Activated CD8-positive, alpha-beta T cell treated with anti-CD3 and anti-CD28 coated beads for 36 hours (primary cell): Measurements from ENCODE around the gene PNMA6F. TPM values are rescaled to one million over a fixed set of nuclear protein-coding genes. Genes with fewer than 3 reads are reported as not detected.
A peak's percentile ranks its signal among the peaks of the same experiment; 100 is the strongest.
"Not testable (repeated sequence)": the region's sequence is repeated elsewhere in the genome, so short reads cannot be mapped to it uniquely, and the experiment has no call there.

Source experiments
- ATAC-seq: fragments of 200-7000 bp; cut with Tn5 transposase; one replicate; pipeline ENCODE4 v1.10.0; 2021; ENCODE audit warnings: mild to moderate bottlenecking, moderate library complexity
- CTCF ChIA-PET: fragments of 350-600 bp; sonication (Branson Sonifier 250); formaldehyde crosslinking; loops from one replicate; lab custom pipeline; 2021; ENCODE audit warnings: antibody characterized with exemption; lab: Charles Lee
- POLR2A ChIA-PET: fragments of 350-600 bp; sonication (Branson Sonifier 250); formaldehyde crosslinking; loops from one replicate; lab custom pipeline; 2021; ENCODE audit warnings: antibody characterized with exemption; lab: Charles Lee
- DNase-seq: peaks from one replicate; pipeline ENCODE4 v3.0.0-alpha.2; 2020
- H3K27ac Mint-ChIP-seq: one replicate; pipeline ENCODE4 v1.8.0; 2021; ENCODE audit warnings: mild to moderate bottlenecking, mixed read lengths
- H3K27me3 Mint-ChIP-seq: one replicate; pipeline ENCODE4 v1.8.0; 2021; ENCODE audit warnings: mixed read lengths
- H3K36me3 Mint-ChIP-seq: one replicate; pipeline ENCODE4 v1.8.0; 2021; ENCODE audit warnings: low read depth, mixed read lengths
- H3K4me1 Mint-ChIP-seq: one replicate; pipeline ENCODE4 v1.8.0; 2021; ENCODE audit warnings: low read depth, mixed read lengths
- H3K4me3 Mint-ChIP-seq: one replicate; pipeline ENCODE4 v1.8.0; 2021; ENCODE audit warnings: mild to moderate bottlenecking, moderate library complexity, mixed read lengths
- H3K9me3 Mint-ChIP-seq: one replicate; pipeline ENCODE4 v1.8.0; 2021; ENCODE audit warnings: mixed read lengths
- intact Hi-C: fragments of 100-400 bp; cut with micrococcal nuclease; formaldehyde crosslinking; loops from one replicate; pipeline ENCODE4 v1.10.0; 2022
- total RNA-seq, 2 experiments: library from RNA; stranded (reverse); gene quantifications; one replicate each; pipeline ENCODE4 v1.2.3, GENCODE V29; 2021
- TF ChIP-seq, protein P1 (sequence below): fragments of 200-600 bp; IDR thresholded peaks from one replicate; pipeline ENCODE4 v1.8.0; 2022; ENCODE audit warnings: antibody characterized with exemption, mild to moderate bottlenecking

Gene PNMA6F
- total RNA-seq, 2 experiments from 2014 or later = not detected

DNA sequence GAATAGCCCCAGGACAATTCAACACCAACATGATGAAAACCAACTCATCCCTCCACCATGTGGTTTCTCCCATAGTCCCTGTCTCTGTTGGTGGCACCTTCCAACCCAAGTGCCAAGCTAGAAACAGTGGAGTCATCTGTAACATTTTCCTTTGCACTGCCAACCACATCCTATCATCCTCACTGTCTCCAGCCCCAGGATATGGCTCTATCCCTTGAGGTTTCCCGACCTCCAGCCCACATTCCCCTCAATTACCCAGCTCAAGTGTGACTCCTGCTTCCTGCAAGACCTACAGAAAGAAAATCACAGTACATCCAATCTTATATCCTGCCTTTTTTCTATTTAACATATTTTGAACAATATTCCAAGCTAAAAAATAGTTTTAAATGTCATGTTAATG, 24.2 kb downstream of the PNMA6F start:
- CTCF ChIA-PET = no interaction called here
- intact Hi-C loops = no loop called here
- no peaks in the 10 kb centered on the region for H3K9me3 Mint-ChIP-seq
- POLR2A ChIA-PET = no interaction called here
- DNase-seq = no peak
- peaks cover 6% of the 10 kb centered on the region for H3K27me3 Mint-ChIP-seq
- TF ChIP-seq, protein P1, sequence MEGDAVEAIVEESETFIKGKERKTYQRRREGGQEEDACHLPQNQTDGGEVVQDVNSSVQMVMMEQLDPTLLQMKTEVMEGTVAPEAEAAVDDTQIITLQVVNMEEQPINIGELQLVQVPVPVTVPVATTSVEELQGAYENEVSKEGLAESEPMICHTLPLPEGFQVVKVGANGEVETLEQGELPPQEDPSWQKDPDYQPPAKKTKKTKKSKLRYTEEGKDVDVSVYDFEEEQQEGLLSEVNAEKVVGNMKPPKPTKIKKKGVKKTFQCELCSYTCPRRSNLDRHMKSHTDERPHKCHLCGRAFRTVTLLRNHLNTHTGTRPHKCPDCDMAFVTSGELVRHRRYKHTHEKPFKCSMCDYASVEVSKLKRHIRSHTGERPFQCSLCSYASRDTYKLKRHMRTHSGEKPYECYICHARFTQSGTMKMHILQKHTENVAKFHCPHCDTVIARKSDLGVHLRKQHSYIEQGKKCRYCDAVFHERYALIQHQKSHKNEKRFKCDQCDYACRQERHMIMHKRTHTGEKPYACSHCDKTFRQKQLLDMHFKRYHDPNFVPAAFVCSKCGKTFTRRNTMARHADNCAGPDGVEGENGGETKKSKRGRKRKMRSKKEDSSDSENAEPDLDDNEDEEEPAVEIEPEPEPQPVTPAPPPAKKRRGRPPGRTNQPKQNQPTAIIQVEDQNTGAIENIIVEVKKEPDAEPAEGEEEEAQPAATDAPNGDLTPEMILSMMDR = no peak
- ATAC-seq = no peak
- H3K27ac Mint-ChIP-seq = no peak overlapping the region
- H3K4me3 Mint-ChIP-seq = no peak overlapping the region
- H3K36me3 Mint-ChIP-seq = no peaks in the 10 kb centered on the region
- H3K4me1 Mint-ChIP-seq = peaks cover 11% of the 10 kb centered on the region

DNA sequence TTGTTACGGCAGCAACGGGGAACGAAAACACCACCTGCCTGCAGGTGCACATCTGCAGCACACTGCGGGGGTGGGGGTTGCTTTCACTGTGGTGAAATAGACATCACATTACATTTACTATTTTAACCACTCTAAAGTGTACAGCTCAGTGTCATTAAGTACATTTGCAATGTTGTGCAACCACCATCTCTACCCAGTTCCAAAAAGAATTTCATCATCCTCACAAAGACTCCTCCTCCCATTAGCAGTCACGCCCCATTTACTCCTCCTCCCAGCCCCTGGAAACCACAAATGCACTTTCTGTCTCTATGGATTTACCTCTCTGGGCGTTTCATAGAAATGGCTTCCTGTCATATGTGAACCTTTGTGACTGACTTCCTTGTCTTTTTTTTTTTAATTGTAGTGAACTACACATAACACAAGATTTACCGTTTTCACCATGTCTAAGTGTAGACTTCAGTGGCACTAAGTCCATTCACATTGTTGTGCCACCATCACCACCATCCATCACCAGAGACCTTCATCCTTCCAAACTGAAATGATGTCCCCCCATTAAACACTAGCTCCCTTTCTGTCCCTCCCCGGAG, 28.0 kb downstream of the PNMA6F start:
- intact Hi-C loops, H3K4me3 Mint-ChIP-seq, POLR2A ChIA-PET, CTCF ChIA-PET, H3K27me3 Mint-ChIP-seq, DNase-seq, H3K9me3 Mint-ChIP-seq, H3K36me3 Mint-ChIP-seq: not testable (repeated sequence)
- peak; percentile 91 for ATAC-seq
- Mint-ChIP-seq H3K4me1 (peaks cover 11% of the 10 kb centered on the region), H3K27ac (peak overlapping the region; percentile 81)

DNA sequence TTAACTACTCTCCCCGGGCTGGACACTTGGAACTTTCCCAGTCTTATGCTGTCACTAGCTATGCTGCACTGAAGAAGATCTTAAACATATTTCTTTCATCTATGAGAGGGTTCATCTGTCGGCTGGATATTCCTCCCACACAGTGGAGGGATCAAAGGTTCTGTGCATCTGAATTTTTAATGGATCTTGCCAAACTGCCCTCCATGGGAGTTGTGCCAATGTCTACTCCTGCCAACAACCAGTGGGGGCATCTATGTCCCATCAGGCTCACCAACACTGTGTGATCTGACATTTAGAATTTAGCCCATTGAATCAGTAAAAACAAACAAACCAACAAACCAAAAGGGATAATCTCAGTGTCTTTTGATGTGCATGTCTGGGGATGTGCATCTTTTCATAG, 32.8 kb downstream of the PNMA6F start:
- CTCF ChIA-PET, H3K4me1 Mint-ChIP-seq, H3K4me3 Mint-ChIP-seq, H3K9me3 Mint-ChIP-seq, DNase-seq, POLR2A ChIA-PET, H3K27ac Mint-ChIP-seq, H3K27me3 Mint-ChIP-seq, ATAC-seq, intact Hi-C loops, H3K36me3 Mint-ChIP-seq: not testable (repeated sequence)

DNA sequence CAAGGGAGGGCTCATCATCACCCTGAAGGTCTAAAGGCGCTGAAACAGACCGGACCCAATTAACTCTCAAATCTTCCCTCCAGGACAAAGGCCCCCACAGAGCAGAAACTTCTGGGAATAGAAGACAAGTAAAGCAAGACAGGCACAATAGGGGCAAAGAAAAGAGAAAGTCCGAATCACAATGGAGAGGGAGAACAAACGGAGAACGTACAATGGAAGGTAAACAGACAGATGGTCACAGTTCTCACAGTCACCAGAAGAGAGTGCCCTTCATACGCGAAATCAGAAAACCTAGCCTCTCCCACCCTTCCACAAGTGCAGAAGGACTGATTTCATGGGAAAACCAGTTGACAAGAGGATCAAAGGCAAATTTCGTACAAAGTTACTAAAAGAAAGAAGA, 35.9 kb downstream of the PNMA6F start:
- ATAC-seq, DNase-seq, H3K36me3 Mint-ChIP-seq, intact Hi-C loops, H3K27me3 Mint-ChIP-seq, CTCF ChIA-PET, H3K9me3 Mint-ChIP-seq, H3K27ac Mint-ChIP-seq, H3K4me3 Mint-ChIP-seq, POLR2A ChIA-PET, H3K4me1 Mint-ChIP-seq: not testable (repeated sequence)

DNA sequence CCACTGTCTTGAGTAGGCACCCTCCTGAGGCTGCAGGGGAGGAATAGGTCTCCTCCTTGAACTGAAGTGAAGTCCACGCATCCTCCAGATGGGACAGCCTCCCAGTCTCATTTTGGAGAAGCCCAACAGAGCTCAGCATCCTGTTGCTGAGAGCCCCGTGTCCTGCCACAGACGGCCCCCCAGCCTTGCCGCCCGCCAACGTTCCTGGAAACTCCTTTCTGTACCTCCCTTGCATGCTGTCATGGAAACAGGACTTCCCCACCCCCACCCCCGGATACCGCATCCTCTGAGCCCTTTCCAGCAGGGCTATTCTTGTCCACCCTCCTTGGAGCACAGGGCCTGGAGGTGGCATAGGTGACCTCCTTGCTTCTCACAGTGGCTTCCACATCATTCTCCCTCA, 37.6 kb downstream of the PNMA6F start:
- DNase-seq, CTCF ChIA-PET, H3K4me3 Mint-ChIP-seq, ATAC-seq, H3K27me3 Mint-ChIP-seq, H3K9me3 Mint-ChIP-seq, POLR2A ChIA-PET, intact Hi-C loops, H3K27ac Mint-ChIP-seq, H3K36me3 Mint-ChIP-seq, H3K4me1 Mint-ChIP-seq: not testable (repeated sequence)

DNA sequence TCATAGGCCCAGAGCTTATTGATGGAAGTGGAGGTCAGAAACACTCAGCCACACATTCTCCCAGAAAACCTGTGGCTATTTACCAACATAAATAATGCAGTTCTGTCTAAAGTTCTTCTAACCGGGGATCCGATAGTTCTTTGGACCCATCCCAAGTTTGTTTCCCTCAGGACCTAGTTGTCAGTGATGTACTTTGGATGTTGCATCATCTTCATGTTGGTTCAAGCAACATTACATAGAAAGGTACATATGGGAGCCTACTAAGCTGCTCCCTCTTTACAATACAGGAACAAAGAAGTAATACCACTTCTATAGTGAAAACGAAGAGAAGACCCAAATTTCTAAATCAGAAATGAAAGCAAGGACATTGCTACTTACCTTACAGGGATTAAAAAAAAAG, 39.8 kb downstream of the PNMA6F start:
- POLR2A ChIA-PET, H3K4me3 Mint-ChIP-seq, H3K9me3 Mint-ChIP-seq, ATAC-seq, H3K27ac Mint-ChIP-seq, DNase-seq, CTCF ChIA-PET, H3K4me1 Mint-ChIP-seq, H3K27me3 Mint-ChIP-seq, intact Hi-C loops, H3K36me3 Mint-ChIP-seq: not testable (repeated sequence)

DNA sequence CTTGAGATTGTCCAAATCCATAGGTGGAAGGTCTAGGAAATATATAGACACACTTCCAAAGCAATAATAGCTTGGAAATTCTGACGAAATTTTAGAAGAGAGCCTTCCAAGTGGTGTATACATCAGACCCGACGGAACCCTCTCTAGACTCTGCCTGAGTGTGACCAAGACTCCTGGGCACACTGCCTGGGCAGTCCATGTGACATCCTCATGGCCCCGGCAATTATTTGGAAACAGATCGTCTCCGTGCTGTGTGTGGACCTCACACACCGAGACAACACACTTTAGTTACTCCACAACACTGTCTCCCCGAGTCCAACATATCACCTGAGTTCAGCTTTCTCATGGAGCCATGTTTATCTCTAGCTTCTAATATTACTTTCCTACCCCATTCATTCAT, 42.3 kb downstream of the PNMA6F start:
- DNase-seq, H3K27ac Mint-ChIP-seq, H3K4me3 Mint-ChIP-seq, H3K27me3 Mint-ChIP-seq, H3K36me3 Mint-ChIP-seq, H3K9me3 Mint-ChIP-seq, ATAC-seq, intact Hi-C loops, H3K4me1 Mint-ChIP-seq, CTCF ChIA-PET, POLR2A ChIA-PET: not testable (repeated sequence)

DNA sequence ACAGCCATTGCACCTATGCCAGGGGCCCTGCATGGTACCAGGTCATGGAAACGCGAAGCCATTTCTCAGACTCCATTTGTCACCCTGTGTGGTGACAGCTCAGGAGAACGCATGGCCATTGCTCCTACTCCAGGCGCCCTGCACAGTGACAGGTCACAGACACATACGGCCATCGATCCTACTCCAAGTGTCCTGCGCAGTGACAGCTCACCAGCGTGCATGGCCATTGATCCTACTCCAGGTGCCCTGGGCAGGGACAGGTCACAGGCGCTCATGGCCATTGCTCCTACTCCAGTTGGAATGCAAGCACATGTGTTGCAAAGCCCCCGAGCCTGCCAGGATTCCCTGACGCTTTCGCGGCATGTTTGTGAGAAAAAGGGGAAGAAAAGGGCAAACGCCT, 45.5 kb downstream of the PNMA6F start:
- H3K9me3 Mint-ChIP-seq, H3K27ac Mint-ChIP-seq, H3K36me3 Mint-ChIP-seq, intact Hi-C loops, ATAC-seq, DNase-seq, H3K4me3 Mint-ChIP-seq, H3K4me1 Mint-ChIP-seq, POLR2A ChIA-PET, H3K27me3 Mint-ChIP-seq, CTCF ChIA-PET: not testable (repeated sequence)

DNA sequence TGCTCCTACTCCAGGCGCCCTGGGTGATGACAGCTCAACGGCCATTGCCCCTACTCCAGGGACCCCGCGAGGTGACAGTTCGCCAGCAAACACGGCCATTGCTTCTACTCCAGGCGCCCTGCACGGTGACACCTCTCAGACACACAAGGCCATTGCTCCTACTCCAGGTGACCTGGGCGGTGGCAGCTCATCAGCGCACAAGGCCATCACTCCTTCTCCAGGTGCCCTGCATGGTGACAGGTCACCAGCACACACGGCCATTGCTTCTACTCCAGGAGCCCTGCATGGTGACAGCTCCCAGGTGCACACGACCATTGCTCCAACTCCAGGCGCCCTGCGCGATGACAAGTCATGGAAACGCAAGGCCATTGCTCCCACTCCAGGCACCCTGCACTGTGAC, 46.1 kb downstream of the PNMA6F start:
- H3K4me3 Mint-ChIP-seq, intact Hi-C loops, H3K9me3 Mint-ChIP-seq: not testable (repeated sequence)

DNA sequence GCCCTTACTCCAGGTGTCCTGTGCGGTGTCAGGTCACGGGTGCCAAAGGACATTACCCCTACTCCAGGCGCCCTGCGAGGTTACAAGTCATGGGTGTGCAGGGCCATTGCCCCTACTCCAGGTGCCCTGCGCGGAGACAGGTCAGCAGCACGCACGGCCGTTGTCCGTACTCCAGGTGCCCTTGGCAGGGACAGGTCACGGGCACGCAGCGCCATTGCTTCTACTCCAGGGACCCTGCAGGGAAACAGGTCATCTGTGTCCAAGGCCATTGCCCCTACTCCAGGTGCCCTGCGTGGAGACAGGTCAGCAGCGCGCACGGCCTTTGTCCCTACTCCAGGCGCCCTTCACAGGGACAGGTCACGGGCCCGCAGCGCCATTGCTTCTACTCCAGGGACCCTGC, 49.0 kb downstream of the PNMA6F start:
- POLR2A ChIA-PET, H3K9me3 Mint-ChIP-seq, H3K4me3 Mint-ChIP-seq, ATAC-seq, intact Hi-C loops, H3K36me3 Mint-ChIP-seq, DNase-seq, H3K27ac Mint-ChIP-seq, H3K4me1 Mint-ChIP-seq, H3K27me3 Mint-ChIP-seq, CTCF ChIA-PET: not testable (repeated sequence)

More for the DNA sequence above, 46.1 kb downstream of the PNMA6F start:
- CTCF ChIA-PET, DNase-seq, H3K27ac Mint-ChIP-seq, H3K27me3 Mint-ChIP-seq, ATAC-seq, POLR2A ChIA-PET, H3K4me1 Mint-ChIP-seq, H3K36me3 Mint-ChIP-seq: not testable (repeated sequence)

DNA sequence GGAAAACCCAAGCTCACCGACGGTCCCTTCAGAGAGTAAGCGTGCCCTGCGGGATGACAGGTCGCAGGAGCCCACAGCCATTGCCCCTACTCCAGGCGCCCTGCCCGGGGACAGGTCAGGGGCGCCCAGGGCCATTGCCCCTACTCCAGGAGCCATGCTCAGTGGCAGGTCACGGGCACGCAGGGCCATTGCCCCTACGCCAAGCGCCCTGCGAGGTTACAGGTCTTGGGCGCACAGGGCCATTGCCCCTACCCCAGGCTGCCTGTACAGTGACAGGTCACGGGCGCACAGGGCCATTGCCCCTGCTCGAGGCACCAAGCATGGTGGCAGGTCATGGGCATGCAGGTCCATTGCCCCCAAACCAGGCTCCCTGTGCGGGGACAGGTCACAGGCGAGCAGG, 49.5 kb downstream of the PNMA6F start:
- ATAC-seq, POLR2A ChIA-PET, H3K27me3 Mint-ChIP-seq, H3K4me3 Mint-ChIP-seq, intact Hi-C loops, H3K27ac Mint-ChIP-seq, DNase-seq, H3K36me3 Mint-ChIP-seq, H3K4me1 Mint-ChIP-seq, H3K9me3 Mint-ChIP-seq, CTCF ChIA-PET: not testable (repeated sequence)
